ENCODE measurements around the gene GPATCH2L.
A peak's percentile ranks its signal among the peaks of the same experiment; 100 is the strongest.

The GPATCH2L gene

DNA sequence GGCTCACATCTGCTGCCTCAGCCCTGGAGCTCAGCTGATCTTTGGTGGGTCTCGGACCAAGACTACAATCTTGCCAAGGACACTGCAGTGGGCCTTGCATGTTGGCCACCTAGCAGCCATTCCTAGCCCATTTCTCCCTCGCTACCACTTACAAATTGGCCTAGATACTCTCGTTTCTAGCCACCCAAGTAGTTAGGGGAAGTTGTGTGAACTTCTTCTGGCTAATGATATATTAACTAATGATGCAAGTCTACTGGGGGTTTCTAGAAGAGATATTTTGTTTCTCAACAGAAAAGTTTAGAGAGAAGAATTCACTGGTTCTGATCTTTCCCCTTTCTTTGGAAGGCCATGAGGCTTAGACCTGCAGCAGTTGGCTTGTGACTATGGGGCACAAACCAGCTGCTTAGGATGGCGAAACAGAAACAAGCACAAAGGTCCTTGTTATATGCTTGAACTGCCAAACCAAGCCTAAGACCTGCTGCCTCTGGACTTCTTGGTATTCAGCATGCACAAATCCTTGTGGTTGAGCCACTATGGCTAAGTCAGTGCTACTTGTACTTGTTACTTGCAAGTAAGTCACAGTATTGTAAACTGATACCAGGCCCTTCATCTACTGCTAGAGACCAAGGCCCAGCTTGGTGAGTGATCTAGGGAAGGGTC lies 30.5 kb upstream of the GPATCH2L start:
- Histone ChIP-seq H3K9ac (ENCODE audit: low read length) (no peak overlapping the region), H3K36me3 (replicated peaks; ENCODE audit: insufficient read depth, low read length) (no peaks in the 10 kb centered on the region), H3K4me1 (ENCODE audit: low read length) (no peaks in the 10 kb centered on the region)

DNA sequence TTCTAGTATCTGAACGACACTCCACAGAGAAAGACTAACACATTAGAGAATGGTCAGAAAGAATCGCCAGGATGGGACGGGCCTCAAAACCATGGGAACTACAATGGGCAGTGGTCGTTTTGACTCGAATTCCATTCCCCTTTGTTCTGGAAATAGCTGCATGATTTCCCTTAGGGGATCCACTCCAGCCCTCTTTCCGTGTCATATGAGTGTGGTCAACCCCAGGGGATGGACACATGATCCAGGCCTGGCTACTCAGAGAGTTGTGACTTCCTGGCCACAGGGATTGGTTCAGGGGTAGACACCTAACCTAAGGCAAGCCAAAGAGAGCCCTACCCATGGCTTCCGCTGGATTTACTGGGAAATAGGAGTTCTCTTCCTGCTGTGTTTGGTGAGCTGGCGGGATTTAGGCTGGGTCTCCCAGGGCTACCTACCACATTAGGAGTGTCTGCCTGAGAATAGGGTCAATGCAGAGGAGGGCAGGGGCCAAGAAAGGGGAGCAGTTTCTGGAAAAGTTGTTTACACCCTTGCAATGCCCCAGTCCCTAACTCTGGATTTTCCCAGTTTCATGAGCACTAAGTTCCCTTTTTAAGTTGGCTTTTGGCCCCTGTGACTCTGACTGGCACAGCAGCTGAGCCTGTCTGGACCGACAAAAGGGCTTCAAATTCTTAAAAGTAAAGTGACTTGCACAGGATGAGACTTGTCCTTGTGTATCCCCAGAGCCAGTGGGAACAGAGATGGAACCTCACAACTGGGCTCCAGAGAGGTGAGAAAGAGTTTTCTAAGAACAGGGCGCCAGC lies 28.1 kb upstream of the GPATCH2L start:
- H3K9ac ChIP-seq (ENCODE audit: low read length), result no peak overlapping the region
- no peaks in the 10 kb centered on the region for H3K79me2 ChIP-seq (ENCODE audit: low read length)
- no peak for DNase-seq
- H3K9me2 ChIP-seq (replicated peaks; ENCODE audit: insufficient read depth, low read length), result no peaks in the 10 kb centered on the region
- no peaks in the 10 kb centered on the region for H4K20me1 ChIP-seq (ENCODE audit: insufficient read depth, low read length)
- no peaks in the 10 kb centered on the region for H3K27me3 ChIP-seq (replicated peaks; ENCODE audit: insufficient read depth, low read length)
- no peak overlapping the region for H2AFZ ChIP-seq (ENCODE audit: low read length)
- TF ChIP-seq, protein P1, sequence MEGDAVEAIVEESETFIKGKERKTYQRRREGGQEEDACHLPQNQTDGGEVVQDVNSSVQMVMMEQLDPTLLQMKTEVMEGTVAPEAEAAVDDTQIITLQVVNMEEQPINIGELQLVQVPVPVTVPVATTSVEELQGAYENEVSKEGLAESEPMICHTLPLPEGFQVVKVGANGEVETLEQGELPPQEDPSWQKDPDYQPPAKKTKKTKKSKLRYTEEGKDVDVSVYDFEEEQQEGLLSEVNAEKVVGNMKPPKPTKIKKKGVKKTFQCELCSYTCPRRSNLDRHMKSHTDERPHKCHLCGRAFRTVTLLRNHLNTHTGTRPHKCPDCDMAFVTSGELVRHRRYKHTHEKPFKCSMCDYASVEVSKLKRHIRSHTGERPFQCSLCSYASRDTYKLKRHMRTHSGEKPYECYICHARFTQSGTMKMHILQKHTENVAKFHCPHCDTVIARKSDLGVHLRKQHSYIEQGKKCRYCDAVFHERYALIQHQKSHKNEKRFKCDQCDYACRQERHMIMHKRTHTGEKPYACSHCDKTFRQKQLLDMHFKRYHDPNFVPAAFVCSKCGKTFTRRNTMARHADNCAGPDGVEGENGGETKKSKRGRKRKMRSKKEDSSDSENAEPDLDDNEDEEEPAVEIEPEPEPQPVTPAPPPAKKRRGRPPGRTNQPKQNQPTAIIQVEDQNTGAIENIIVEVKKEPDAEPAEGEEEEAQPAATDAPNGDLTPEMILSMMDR (IDR thresholded peaks at IDR 0.05; ENCODE audit: low read length), result no peak
- TF ChIP-seq EZH2 (optimal IDR thresholded peaks at IDR 0.05; ENCODE audit: low read depth, low read length) (no peak), EZH2phosphoT487 (IDR thresholded peaks at IDR 0.05; ENCODE audit: low read length) (no peak)
- H3K36me3 ChIP-seq (replicated peaks; ENCODE audit: insufficient read depth, low read length), result no peaks in the 10 kb centered on the region
- H3F3A ChIP-seq (ENCODE audit: insufficient read depth, low read length), result no peaks in the 10 kb centered on the region
- no peaks in the 10 kb centered on the region for H3K9me3 ChIP-seq (replicated peaks; ENCODE audit: insufficient read depth, low read length)
- H3K27ac ChIP-seq (ENCODE audit: low read length), result no peak overlapping the region
- no peak overlapping the region for H3K4me2 ChIP-seq (ENCODE audit: low read depth, low read length)
- H3K4me3 ChIP-seq (ENCODE audit: low read length), result no peak overlapping the region
- H3K4me1 ChIP-seq (ENCODE audit: low read length), result no peaks in the 10 kb centered on the region

More for the DNA sequence above, 30.5 kb upstream of the GPATCH2L start:
- Histone ChIP-seq H3K79me2 (ENCODE audit: low read length) (no peaks in the 10 kb centered on the region), H4K20me1 (ENCODE audit: insufficient read depth, low read length) (no peaks in the 10 kb centered on the region), H3F3A (ENCODE audit: insufficient read depth, low read length) (no peaks in the 10 kb centered on the region), H3K27ac (ENCODE audit: low read length) (no peak overlapping the region), H3K27me3 (replicated peaks; ENCODE audit: insufficient read depth, low read length) (no peaks in the 10 kb centered on the region), H3K9me2 (replicated peaks; ENCODE audit: insufficient read depth, low read length) (no peaks in the 10 kb centered on the region), H3K4me3 (ENCODE audit: low read length) (no peak overlapping the region), H2AFZ (ENCODE audit: low read length) (no peak overlapping the region), H3K9me3 (replicated peaks; ENCODE audit: insufficient read depth, low read length) (no peaks in the 10 kb centered on the region), H3K4me2 (ENCODE audit: low read depth, low read length) (no peak overlapping the region)
- peak; percentile 6 for DNase-seq
- no peak for TF ChIP-seq EZH2 (optimal IDR thresholded peaks at IDR 0.05; ENCODE audit: low read depth, low read length)
- TF ChIP-seq, protein P1 (IDR thresholded peaks at IDR 0.05; ENCODE audit: low read length), result no peak
- no peak for TF ChIP-seq EZH2phosphoT487 (IDR thresholded peaks at IDR 0.05; ENCODE audit: low read length)

DNA sequence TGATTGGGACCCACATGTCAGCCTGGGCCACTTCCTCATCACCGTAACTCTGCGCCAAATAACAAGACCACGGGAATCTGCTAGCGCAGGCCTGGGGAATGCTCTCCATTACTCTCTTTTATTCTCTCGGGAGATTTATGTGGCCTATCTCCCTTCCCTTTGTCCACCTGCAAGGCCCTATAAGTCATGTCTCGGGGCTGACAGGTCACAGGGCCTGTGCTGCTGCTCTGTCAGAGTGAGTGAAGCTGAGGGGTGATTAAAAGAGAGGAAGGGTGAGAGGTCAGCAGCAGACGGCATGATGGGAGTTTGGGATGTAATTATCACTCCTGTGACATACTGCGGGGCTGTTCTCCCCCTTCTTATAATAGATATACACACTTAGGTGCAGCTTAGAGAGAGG lies 26.2 kb upstream of the GPATCH2L start:
- no peak overlapping the region for H2AFZ ChIP-seq (ENCODE audit: low read length)
- TF ChIP-seq EZH2 (optimal IDR thresholded peaks at IDR 0.05; ENCODE audit: low read depth, low read length), result no peak
- TF ChIP-seq, protein P1 (IDR thresholded peaks at IDR 0.05; ENCODE audit: low read length), result no peak
- no peak overlapping the region for H3K9ac ChIP-seq (ENCODE audit: low read length)

More for the DNA sequence above, 26.2 kb upstream of the GPATCH2L start:
- no peak overlapping the region for H3K27ac ChIP-seq (ENCODE audit: low read length)
- no peaks in the 10 kb centered on the region for H3K4me1 ChIP-seq (ENCODE audit: low read length)
- H3K27me3 ChIP-seq (replicated peaks; ENCODE audit: insufficient read depth, low read length), result no peaks in the 10 kb centered on the region
- no peak overlapping the region for H3K4me3 ChIP-seq (ENCODE audit: low read length)
- H3K79me2 ChIP-seq (ENCODE audit: low read length), result no peaks in the 10 kb centered on the region
- H3K36me3 ChIP-seq (replicated peaks; ENCODE audit: insufficient read depth, low read length), result no peaks in the 10 kb centered on the region
- H3K4me2 ChIP-seq (ENCODE audit: low read depth, low read length), result no peak overlapping the region
- DNase-seq, result no peak
- H3F3A ChIP-seq (ENCODE audit: insufficient read depth, low read length), result no peaks in the 10 kb centered on the region
- H3K9me3 ChIP-seq (replicated peaks; ENCODE audit: insufficient read depth, low read length), result no peaks in the 10 kb centered on the region
- no peaks in the 10 kb centered on the region for H3K9me2 ChIP-seq (replicated peaks; ENCODE audit: insufficient read depth, low read length)
- no peaks in the 10 kb centered on the region for H4K20me1 ChIP-seq (ENCODE audit: insufficient read depth, low read length)
